GM21360 (cell line): ENCODE data around the gene NFATC1.

ENCODE experiments used
- ATAC-seq: cut with Tn5 transposase; IDR thresholded peaks from one replicate; pipeline ENCODE4 v1.9.1; 2021; ENCODE audit warnings: mild to moderate bottlenecking, moderate library complexity; ENCODE audit not compliant: unreplicated experiment

NFATC1 gene

DNA sequence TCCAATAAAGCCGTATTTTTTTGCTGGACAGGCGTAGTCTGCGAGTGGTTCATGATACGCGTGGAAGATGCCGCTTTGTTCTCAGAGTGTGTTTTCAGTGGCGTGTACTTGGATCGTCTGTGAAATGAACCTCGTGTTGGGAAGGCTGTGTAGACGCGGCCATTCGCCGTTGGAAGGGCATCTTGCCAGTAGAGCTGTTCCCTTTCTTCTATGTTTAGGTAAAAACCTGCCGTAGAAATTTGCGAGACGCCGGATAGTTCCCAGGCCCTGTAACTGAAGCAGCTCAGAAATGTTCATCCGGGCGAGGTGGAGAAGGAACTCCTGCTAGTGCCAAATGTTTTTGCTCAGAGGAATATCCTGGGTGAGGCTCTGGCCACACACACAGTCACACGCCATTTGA lies 133.6 kb downstream of the NFATC1 start:
- ATAC-seq, result no peak

DNA sequence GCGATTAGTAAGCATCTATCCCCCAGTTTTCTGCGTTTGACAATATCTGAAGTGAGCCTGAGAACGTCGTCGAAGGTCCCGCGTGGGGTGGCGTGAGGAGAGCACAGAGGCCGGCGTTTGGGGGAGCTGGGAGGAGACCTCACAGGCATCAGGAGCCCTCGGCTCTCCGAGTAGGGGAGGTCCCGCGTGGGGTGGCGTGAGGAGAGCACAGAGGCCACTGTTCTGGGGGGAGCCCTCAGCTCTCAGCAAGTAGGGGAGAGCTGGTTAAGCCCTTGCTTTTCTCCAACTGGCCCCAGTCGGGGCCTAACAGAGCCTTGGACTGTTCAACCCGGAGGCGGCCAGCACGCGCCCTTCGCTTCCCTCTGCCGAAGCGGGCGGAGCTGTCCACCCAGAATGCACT lies 134.3 kb downstream of the NFATC1 start:
- ATAC-seq, result no peak

DNA sequence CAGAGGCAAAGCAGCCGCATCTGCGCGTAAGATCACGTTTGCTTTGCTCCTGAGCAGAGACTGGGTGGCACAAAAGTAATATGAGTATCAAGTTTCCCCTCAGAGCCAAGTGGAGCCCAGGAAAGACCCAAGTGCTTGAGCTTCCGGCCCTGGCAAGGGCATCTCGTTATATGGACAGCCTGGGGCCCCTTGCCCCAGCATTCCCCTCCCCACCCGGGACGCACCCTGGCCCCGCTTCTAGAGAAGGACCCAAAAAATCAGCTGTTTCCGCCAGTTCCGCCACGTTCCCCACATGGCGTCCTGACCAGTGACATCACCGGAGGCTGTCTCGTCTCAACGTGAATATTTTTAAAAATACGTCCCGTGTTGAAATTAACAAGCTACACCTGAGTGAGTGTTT lies 135.1 kb downstream of the NFATC1 start:
- ATAC-seq, result no peak

DNA sequence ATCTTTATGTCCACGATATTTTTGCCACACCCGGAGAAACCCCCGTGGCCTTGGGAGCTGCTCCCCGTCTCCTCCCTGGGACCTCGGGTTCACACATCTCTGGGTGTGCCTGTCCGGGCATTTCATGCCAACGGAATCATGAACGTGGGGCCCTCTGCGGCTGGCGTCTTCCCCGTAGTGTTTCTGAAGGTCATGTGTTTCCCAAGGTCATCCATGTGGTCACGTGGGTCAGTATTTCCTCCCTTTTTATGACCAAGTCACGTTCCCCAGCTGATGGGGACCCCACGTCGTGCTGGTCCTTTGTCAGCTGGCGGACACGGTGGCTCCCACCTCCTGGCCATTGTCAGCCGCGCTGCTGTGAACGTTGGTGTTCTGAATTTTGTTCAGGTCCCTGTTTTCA lies 135.7 kb downstream of the NFATC1 start:
- no peak for ATAC-seq

DNA sequence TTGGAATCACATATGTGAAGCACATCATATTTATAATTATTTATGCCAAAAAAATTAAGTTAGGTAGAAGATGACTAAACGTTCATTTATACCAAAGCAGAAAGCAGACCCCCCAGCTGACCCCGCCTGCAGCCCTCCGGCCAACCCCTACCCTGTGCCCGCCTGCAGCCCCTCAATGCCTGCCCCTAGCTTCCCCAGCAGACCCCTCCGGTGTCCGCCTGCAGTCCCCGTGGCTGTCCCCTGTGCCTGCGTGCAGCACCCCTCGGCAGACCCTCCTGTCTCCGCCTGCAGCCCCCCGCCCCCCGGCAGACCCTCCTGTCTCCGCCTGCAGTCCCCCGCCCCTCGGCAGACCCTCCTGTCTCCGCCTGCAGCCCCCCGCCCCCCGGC lies 136.2 kb downstream of the NFATC1 start:
- no peak for ATAC-seq

DNA sequence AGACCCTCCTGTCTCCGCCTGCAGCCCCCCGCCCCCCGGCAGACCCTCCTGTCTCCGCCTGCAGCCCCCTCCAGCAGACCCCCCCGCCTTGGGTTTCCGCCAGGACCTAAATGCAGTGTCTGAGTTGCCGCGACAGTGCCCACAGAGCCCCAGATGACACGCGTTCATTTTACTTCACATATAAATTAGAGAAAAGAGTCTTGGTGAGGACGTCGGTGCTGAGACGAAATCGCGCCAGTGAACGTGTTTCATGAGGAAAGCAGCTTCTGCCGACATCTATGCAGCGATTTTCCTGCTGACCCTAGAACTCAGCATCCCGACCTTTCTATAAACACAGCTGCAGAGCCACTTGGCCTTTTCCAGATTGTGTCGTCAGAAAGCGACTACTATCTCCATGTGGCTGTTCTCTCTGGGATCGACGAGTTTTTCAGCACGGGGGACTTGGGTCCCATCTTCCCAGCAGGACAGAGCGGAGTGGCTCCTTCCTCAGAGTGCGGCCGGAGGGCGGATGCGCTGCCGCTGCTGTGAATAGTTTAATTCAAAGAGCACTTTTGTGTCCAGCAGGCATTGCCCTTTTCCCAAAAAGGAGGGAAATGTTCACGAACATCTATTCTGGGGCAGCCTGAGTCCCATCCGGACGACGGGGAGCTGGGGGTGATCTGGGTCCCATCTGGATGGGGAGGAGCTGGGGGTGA lies 136.7 kb downstream of the NFATC1 start:
- no peak for ATAC-seq

DNA sequence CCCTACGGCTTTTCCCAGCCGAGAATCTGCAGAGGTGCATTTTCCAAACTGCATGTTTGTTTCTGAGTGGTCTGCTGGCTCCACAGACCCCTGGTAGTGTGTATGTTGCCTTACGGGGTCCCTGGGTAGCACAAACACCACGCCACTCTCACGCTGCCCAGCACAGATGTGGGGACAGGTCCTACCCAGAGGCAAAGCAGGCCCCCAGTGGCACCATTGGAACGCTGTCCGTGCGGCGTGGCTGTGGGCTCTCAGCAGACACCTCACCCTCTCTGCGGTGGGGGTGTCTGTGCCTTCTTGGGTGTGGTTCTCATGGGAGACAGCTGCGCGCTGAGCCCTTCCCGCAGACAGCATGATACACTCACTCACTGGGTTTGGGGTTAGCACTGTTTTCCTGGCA lies 137.4 kb downstream of the NFATC1 start:
- ATAC-seq, result no peak

DNA sequence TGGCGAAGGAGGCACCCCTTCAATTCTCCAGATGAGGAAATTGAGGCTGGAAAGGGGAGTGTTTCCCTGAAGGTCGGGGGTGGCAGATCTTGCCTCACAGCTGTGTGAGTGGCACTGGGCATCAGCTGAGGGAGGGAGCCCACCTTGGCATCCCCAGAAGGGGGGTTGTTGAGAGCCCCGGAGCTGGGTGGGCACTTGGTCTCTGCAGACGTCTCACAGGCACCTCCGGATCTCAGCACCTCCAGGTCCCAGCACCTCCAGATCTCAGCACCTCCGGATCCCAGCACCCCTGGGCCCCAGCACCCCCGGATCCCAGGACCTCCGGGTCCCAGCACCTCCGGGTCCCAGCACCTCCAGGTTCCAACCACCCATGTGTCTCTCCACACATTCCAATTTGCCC lies 137.9 kb downstream of the NFATC1 start:
- ATAC-seq, result no peak

DNA sequence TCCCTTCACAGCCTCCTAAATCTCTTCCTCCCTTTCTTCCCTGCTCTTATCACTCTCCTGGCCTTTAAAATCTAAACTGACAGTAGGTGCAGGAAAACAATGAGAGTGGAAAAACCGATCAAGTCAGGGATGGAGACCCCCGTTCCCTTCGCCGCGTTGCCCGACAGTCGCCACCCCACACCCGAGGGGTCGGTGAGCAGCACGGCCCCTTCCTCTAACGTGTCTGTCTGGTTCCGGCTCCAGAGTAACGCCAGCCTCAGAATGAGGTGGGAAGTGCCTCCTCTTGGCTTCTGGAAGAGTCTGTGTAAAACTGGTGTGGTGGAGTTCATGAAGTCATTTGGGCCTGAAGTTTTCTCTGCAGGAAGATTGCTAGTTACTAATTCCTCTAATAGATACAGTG lies 138.6 kb downstream of the NFATC1 start:
- ATAC-seq, result no peak

DNA sequence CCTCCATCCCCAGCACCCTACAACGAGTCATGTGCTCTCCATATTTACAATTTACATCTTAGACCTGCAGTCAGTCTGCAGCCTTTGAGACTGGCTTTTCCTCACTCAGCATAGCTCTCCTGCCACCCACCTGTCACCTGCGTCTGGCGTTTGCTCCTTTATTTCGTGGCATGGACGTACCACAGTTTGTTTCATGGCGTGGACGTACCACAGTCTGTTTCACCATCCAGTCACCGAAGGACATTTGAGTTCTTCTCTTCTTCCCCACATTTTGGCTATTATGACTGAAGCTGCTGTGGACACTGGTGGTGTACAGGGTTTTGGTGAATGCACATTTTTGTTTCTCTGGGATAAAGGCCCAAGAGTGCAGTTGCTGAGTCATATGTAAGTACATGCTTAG lies 142.0 kb downstream of the NFATC1 start:
- no peak for ATAC-seq

DNA sequence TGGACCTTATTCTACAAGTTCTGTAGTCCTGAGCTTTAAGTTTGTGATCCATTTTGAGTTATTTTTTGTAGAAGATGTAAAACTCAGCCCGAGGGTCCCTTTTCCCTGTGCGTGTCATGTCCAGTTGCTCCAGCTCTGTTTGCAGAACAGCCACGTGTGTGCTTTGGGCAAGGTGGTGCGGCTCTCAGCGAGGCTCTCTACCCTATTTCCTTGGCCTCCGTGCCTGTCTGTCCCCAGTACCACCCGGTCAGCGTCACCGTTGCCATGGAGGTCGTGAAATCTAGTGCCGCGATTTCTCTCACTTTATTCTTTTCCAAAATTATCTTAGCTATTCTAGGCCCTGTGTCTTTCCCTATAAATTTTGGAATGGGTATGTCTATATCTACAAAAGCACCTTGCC lies 142.9 kb downstream of the NFATC1 start:
- ATAC-seq, result no peak

DNA sequence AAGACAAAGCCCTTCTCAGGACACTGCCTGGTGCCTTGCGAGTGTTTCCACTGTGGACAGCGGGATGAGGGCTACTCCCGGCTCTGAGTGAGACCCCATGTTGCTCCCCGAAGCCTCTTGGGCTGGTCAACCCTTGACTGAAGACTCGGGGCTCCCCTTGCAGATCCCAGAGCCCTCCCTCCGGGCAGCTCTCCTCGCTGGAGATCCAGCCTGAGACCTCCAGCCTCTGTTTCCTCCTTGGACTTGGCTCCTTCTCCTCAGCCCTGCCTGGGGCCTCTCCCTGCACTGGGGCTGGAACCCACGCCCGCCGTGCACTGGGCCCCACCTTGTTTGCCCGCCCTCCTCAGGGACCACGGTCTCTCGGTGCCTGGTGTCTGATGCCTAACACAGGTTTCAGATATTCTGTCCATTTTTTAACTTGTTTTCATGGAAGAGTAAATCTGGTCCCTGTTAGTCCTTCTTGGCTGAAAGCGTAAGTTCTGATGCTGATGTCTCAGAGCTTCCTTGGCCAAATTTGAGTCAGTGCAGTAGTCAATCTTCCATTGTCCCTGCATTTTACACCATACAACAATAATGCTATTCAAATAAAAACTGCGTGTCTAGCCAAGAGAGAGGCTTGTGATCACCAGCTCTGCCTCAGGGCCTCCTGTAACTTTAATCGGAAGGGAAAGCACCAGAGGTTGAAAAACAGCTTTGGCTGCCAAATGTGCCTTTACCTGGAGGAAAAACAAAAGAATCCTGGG lies 144.6 kb downstream of the NFATC1 start:
- no peak for ATAC-seq

DNA sequence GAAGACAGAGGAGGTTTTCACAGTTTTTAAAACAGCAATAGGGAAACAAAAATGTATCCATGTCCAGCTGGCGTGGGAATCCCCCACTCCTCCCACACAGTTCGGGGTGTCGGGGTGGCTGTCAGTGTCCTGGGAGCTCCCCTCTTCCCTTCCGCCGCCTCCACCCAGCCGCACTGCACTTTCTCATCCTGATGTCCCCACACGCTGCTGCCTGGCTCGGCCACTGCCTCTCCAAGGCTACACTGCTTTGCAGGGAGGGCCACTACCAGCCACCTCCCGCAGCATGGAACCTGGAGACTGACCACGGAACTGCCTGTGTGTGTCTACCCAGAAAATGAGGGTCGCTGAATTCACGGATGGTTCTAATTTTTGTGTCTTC lies 145.2 kb downstream of the NFATC1 start:
- no peak for ATAC-seq

DNA sequence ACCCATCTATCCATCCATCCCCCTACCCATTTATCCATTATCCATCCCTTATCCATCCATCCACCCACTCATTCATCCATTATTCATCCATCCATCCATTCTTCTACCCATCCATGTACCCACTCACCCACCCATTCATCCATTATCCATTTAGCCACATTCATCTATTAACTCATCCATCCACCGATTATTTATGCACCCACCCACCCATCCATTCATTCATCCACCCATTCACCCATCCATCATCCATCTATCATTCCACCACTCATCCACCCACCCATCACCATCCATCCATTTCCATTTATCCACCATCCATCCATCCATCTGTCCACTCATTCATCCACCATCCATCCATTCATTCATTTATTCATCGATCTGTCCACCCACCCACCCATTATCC lies 146.5 kb downstream of the NFATC1 start:
- ATAC-seq, result no peak

DNA sequence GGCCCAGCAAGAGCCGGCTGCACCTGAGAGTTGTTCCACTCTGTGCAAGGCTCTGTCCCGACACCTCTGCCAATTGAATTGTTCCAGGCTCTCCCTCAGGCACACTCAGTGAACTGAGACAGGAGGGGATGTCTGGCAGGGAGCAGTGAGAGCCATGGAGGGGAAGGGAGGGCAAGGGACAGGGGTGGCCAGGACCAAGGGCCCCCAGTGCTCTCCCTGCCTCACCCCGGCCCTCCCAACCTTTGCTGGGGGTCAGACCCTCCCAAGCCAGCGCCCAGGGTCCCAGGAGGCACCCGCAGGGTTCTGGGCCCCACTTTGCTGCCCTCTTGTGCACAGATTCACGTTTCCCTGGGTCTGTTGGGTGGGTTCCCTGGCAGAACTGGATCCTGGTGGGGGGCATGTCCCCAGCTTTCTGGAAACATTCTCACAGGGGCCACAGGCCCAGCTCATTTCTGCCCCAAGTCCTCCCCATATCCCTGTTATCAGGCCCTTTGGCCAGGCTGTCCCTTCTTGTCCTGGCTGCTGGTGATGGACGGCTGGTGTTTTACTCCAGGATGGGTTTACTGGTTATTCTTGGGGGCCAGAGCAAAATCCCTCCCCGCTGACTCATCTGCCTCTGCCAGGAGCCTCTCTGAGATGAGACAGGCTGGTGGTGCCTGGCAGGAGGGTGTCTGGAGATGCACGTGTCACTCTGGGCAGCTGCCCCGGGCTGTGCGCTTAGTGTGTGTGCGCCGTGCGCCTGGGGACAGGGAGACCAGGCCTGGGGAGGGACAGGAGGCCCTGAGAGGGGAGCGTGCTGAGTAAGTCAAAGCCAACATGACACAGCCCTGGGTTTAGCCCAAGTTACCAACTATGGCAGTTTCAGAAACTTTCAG lies 147.4 kb downstream of the NFATC1 start:
- no peak for ATAC-seq

DNA sequence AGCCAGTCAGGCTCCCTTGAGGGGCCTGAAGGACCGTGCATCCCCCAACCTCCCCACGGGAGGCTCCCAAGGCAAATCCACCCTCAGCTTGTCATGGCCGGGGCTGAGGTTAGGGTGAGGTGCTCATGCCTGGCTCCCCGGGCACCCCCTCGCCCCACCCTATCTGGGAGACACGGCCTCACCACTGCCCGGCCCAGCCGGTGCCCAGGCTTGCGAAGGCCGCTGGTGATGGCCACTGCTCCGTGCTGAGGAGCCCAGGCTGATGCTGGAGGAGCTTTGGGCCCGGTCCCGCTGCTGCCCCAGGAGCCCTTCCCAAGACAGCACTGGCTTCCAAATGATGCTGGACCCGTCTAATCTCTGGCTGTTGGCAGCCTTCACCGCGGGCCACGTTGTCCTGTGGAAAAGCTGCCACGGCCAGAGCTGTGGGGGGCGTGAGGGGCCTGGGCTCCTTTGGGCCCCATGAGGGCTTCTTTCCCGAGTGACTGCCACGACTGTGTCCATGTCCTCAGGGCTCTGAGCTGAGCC lies 148.2 kb downstream of the NFATC1 start:
- ATAC-seq, result no peak

DNA sequence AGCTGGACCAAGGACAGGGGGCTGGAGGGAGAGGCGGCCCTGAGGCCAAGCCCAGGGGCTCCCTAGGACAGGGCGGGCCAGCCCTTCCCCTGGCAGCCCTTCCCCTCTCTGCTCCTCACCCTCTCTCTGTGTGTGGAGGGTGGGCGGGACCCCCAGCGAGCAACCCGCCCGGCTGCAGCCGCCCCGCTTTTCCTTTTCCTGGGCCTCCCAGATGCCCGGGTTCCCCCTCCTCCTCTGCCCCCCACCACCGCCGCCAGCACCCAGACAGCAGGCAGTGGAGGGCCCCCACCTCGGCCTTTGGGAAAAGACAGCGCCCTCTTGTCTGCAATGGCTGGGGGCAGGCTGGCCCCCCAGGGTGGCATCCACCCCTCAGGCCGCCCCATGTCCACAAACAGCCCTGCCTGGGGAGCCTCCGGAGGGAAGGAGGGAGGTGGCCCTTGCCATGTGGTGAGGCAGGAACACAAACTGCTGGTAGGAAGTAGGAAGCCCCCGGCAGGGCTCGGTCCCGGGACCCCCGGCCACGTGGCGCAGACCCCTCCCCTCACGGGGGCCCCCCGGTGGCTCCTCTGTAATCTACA lies 148.7 kb downstream of the NFATC1 start:
- no peak for ATAC-seq

DNA sequence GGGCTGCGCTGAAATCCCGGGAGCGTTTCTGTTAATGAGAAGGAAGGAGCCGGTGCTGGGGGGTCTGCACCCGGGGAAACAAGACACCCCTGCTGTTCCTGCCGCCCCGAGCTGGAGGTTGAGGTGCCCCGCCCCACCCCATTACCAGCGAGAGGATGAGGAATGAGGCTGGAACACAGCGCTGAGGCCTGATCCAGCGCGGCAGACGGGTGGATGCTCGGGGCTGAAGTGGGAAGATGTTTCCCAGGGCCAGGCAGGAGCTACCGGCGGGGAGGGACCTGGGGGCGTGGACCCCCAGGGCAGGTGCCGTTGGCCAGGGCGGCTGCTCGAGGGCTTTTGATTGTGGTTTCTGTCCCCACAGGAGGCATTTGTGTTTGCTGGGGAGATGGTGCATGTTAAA lies 149.5 kb downstream of the NFATC1 start:
- no peak for ATAC-seq

DNA sequence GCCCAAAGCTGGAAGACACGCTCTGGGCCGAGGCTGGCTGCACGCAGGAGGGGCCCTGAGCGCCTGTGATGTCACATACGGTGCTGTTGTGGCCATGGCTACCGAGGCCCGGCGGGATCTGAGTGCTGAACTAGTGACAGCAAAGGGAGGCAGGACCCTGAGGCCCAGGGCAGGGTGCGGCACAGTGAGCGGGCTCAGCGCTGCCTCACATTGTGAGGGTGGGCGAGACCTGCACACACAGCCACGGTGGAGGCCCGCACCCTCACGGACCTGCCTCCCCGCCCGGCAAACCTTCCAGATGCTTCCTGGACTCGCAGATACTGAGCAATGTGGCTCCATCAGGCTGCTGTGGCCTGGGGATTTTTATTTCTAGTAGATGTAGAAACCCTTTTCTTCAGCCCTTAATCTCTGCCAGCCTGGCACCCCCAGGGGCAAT lies 150.0 kb downstream of the NFATC1 start:
- ATAC-seq, result no peak

DNA sequence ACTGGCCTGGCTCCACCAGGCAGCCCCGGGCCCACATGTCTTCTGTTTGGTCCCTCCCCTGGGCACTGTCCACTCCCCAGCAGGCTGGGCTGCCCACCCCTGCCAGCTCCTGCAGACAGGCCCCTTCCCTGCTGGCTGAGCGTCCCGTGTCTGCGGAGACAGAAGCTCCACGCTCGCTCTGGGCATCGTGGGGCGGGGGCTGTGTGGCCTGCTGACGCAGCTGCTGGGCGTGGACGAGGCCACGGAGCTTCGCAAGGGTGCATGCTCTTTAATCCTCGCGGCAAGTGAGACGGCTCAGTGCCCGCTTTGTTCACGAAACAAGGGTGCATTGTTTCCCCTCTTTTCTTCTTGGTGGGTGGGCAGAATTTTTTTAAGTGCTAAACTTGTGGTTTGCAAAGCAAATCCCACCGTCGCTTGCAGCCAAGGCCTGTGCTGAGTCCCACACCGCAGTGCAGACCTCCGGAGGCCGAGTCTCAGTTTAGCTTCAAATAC lies 151.1 kb downstream of the NFATC1 start:
- ATAC-seq, result no peak
